Activated T-helper 17 cell treated with anti-CD3 and anti-CD28 coated beads, Interleukin-2, amount 50 U/mL, for 72 hours (primary cell): ENCODE results near the gene KIAA1217. TPM values are rescaled to one million over a fixed set of nuclear protein-coding genes. Genes with fewer than 3 reads are reported as not detected.

Experiments used
- ATAC-seq: fragments of 150-1000 bp; cut with Tn5 transposase; replicated peaks from 2 replicates; pipeline ENCODE4 v1.10.0; 2021; ENCODE audit warnings: mild to moderate bottlenecking, moderate library complexity
- H3K27ac Mint-ChIP-seq: one replicate; pipeline ENCODE4 v1.8.0; 2022; ENCODE audit warnings: mixed read lengths
- H3K27me3 Mint-ChIP-seq: one replicate; pipeline ENCODE4 v1.8.0; 2022; ENCODE audit warnings: mixed read lengths
- H3K36me3 Mint-ChIP-seq: one replicate; pipeline ENCODE4 v1.8.0; 2022; ENCODE audit warnings: low read depth, mild to moderate bottlenecking, mixed read lengths
- H3K4me1 Mint-ChIP-seq: one replicate; pipeline ENCODE4 v1.8.0; 2022; ENCODE audit warnings: mixed read lengths
- H3K4me3 Mint-ChIP-seq: one replicate; pipeline ENCODE4 v1.8.0; 2022; ENCODE audit warnings: mild to moderate bottlenecking, mixed read lengths
- H3K9me3 Mint-ChIP-seq: one replicate; pipeline ENCODE4 v1.8.0; 2022; ENCODE audit warnings: mixed read lengths
- total RNA-seq, 2 donors: library from RNA; stranded (reverse); gene quantifications; one replicate each; pipeline ENCODE4 v1.2.3, GENCODE V29; 2022

The KIAA1217 gene
- total RNA-seq, 2 donors from 2014 or later: 2.1 to 2.6 TPM

DNA sequence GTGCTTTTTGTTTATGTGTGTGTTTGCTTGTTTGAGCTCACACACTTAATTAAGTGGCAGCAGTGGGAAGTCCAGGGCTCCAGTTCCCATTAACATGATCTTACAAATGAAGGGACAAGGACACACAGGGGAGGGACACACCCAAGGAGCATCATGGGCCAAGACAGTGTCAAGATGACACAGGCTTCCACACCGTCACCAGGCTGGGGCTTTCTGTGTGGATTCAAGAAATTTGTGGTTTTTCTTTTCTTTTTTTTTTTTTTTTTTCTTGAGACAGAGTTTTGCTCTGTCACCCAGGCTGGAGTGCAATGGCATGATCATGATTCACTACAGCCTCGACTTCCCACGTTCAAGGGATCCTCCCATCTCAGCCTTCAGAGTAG is 173.6 kb downstream of the KIAA1217 start:
- Mint-ChIP-seq H3K4me3 (peak overlapping the region; percentile 66), H3K4me1 (peaks cover 6% of the 10 kb centered on the region), H3K9me3 (peaks cover 3% of the 10 kb centered on the region), H3K27ac (peak overlapping the region; percentile 89), H3K36me3 (peaks cover 10% of the 10 kb centered on the region), H3K27me3 (peaks cover 24% of the 10 kb centered on the region)
- peak; percentile 68 for ATAC-seq

DNA sequence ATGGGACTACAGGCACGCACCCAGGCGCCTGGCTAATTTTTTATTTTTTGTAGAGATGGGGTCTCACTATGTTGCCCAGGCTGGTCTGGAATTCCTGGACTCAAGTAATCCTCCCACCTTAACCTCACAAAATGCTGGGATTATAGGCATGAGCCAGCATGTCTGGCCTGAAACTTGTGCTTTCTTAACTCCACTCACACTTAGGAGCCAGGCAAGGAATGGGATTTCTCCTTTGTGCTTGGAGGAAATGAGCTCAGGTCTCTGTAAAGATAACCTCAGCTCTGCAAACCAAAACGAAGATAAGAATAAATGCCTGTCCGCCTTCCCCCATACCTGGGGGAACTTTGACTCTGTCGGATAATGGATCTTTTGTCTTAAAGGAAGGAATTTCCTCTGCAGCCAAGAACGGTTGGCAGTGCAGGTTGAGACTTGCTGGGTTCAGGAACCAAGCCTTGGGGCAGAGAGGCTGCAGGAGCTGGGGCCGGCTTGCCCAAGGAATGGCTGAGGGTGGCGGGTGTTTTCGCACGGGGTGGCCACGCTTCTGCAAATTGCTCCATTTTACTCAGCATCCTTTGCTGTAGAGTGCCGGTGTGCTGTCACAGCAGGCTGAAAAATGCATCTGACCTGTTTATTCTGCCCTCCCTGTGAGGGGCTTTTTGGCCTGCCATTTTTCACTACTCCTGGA is 174.2 kb downstream of the KIAA1217 start:
- Mint-ChIP-seq H3K27me3 (peaks cover 24% of the 10 kb centered on the region), H3K4me3 (peak overlapping the region; percentile 66), H3K9me3 (peaks cover 3% of the 10 kb centered on the region), H3K27ac (peak overlapping the region; percentile 89), H3K36me3 (peaks cover 10% of the 10 kb centered on the region), H3K4me1 (peaks cover 6% of the 10 kb centered on the region)
- peak; percentile 79 for ATAC-seq

DNA sequence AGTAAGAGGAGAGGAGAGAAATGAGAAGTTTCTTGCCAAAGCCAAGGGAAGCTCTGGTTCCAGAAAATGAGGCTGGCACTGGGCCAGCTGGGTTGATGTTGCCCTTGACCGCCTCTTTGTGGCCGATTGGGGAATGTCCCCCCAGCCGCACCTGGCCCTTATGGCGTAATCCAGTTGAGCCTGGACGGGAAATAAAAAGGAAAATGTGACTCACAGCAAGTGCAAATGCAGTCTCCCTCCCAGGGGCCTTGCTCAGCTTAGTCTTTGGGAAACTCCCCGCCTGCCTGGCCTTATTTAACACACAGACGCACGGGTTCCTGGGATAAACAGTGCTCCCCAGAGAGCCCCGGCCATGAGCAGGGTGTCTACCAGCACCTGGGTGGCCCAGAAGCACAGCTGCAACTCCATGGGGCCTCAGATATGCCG is 174.8 kb downstream of the KIAA1217 start:
- Mint-ChIP-seq H3K4me3 (peak overlapping the region; percentile 66), H3K4me1 (peaks cover 6% of the 10 kb centered on the region), H3K27ac (peak overlapping the region; percentile 89), H3K36me3 (peaks cover 10% of the 10 kb centered on the region), H3K27me3 (peaks cover 21% of the 10 kb centered on the region), H3K9me3 (peaks cover 3% of the 10 kb centered on the region)
- ATAC-seq: peak; percentile 80

DNA sequence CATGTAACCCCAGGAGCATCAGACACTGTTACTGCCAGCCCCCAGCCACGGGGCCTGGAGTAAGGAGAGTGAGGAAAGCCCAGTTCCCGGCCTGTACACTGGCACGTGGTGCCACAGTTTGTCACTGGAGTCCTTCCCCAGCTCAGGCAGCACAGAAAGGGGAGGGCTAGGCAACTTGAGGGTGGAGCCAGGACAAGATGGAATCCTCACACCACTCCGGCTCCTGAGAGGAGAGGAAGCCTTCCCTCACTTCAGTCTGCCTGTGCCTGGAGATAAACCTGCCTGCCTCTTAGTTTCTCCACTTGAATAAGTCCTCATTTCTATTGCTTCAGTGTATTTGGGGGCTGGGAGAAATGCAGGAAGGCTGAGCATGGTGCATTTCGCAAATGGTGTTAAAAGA is 176.0 kb downstream of the KIAA1217 start:
- Mint-ChIP-seq H3K9me3 (peaks cover 2% of the 10 kb centered on the region), H3K27ac (no peak overlapping the region), H3K27me3 (peaks cover 20% of the 10 kb centered on the region), H3K36me3 (peaks cover 10% of the 10 kb centered on the region), H3K4me3 (no peak overlapping the region), H3K4me1 (peaks cover 6% of the 10 kb centered on the region)
- no peak for ATAC-seq

DNA sequence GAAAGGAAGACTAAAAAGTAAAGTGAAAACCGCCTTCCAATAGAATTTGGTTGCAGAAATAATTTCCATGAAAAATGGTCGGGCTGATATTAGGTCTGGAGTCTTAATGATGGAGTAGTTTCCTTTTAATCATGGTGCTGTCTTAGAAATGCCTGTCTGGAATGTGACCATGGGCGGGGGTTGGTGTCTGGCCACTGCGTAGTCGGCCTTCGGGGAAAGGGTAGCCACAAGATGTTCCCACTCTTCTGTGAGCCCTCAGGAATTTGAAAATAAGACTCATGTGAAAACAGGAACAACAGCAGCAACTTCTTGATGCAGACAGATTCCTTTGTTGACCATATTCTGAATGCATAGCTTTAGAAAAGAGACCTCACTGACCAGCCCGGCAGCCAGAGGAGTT is 176.8 kb downstream of the KIAA1217 start:
- peaks cover 16% of the 10 kb centered on the region for H3K27me3 Mint-ChIP-seq
- no peak for ATAC-seq
- peaks cover 10% of the 10 kb centered on the region for H3K36me3 Mint-ChIP-seq
- H3K4me1 Mint-ChIP-seq: peaks cover 6% of the 10 kb centered on the region
- no peak overlapping the region for H3K4me3 Mint-ChIP-seq
- H3K27ac Mint-ChIP-seq: no peak overlapping the region
- no peaks in the 10 kb centered on the region for H3K9me3 Mint-ChIP-seq

DNA sequence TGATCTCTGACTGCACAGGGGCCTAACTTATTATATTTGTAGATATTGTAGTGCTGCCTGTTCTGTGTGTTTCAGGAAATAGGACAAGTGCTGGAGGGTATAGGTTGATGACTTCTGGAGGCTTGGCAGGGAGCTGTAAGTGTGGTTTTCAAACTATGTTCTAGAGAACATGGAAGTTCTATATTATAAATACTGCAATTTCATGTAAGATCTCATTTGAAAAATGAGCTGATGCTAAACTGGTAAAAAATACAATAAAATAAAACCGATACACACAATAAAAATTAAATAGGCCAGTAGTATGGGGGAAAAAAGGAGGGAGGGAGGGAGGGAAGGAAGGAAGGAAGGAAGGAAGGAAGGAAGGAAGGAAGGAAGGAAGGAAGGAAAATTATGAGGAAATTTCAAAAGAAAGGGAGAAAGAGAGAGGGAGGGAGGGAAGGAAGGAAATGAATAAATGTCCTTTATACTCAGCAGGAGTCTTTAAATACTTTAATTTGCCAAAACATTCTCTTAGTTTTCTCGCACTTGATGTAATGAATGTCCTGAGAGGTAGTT is 181.3 kb downstream of the KIAA1217 start:
- H3K4me3 Mint-ChIP-seq: no peak overlapping the region
- no peak overlapping the region for H3K27ac Mint-ChIP-seq
- no peak for ATAC-seq
- H3K27me3 Mint-ChIP-seq: peaks cover 8% of the 10 kb centered on the region
- H3K36me3 Mint-ChIP-seq: no peaks in the 10 kb centered on the region
- no peaks in the 10 kb centered on the region for H3K9me3 Mint-ChIP-seq
- H3K4me1 Mint-ChIP-seq: no peaks in the 10 kb centered on the region

DNA sequence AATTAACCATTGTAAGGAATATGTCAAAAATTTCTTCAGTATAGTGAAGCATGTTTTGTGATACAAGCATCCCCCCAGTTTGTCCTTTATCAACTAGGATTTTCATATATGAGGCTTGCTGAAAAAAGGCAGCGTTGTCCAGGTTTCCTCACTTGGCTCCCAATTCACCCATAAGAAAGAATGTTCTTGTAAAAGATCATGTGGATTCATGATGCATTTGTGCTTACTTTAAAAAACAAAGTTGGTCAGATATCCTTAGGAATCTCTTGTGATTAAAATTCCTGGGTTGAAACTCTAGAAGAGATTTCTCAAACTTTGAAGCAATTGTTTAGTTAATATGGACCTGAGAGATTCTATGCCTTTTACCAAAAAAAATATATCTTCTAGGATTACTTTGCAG is 181.8 kb downstream of the KIAA1217 start:
- Mint-ChIP-seq H3K4me3 (no peak overlapping the region), H3K27me3 (peaks cover 7% of the 10 kb centered on the region), H3K4me1 (no peaks in the 10 kb centered on the region), H3K27ac (no peak overlapping the region), H3K36me3 (no peaks in the 10 kb centered on the region), H3K9me3 (no peaks in the 10 kb centered on the region)
- ATAC-seq: no peak

DNA sequence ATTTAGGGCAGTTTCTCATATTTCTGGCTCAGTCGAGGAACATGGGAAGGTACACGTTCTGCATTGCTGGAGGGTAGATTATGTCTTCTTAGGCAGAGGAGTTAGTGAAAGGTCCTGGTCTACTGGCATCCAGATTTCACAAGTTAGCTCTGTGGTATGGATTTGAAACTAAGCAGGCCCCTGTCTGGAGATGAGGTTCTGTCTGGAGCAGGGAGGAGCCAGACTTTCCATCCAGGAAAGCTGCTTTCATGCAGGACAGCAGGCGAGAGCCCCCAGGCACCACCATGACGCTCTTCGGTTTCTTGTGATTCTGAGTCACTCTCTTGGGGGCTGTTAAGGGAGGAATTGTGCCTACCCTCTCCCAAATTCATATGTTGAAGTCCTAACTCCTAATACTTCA is 184.3 kb downstream of the KIAA1217 start:
- Mint-ChIP-seq H3K4me3 (no peak overlapping the region), H3K9me3 (peaks cover 4% of the 10 kb centered on the region), H3K27ac (no peak overlapping the region), H3K36me3 (no peaks in the 10 kb centered on the region), H3K4me1 (no peaks in the 10 kb centered on the region), H3K27me3 (peaks cover 15% of the 10 kb centered on the region)
- ATAC-seq: no peak

DNA sequence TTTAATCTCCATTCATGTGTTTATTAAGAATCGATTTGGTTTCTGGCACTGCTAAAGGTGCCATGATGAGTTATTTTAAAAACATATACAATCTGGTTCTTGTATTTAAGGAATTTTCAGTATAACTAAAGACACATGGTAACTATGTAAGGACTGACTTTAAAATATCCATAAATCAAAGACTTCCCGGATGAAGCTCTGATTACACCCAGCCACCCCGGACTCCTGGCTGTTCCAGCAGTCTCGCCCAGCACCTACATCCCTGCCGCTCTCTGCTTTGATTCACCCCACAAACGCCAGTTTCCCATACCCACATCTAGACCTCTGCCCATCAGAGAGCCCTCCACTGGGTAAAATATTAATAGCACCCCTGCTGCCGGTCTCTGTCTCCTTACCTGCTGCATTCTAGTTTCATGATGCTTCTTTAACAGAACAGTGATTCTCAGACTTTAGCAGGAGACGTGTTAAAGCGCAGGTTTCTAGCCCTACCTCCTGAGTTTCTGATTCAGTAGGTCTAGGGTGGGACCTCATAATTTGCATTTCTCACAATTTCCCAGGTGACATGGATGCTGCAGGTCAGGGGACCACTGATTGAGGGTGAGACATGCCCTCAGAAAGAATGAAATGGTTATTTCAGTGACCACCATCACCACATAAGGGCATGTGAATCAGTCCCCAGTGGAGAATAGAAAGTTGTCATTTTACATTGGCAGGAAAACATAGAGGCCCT is 185.7 kb downstream of the KIAA1217 start:
- H3K36me3 Mint-ChIP-seq: no peaks in the 10 kb centered on the region
- peaks cover 20% of the 10 kb centered on the region for H3K27me3 Mint-ChIP-seq
- H3K4me3 Mint-ChIP-seq: no peak overlapping the region
- ATAC-seq: peak; percentile 78
- no peaks in the 10 kb centered on the region for H3K4me1 Mint-ChIP-seq
- peaks cover 4% of the 10 kb centered on the region for H3K9me3 Mint-ChIP-seq
- H3K27ac Mint-ChIP-seq: no peak overlapping the region

DNA sequence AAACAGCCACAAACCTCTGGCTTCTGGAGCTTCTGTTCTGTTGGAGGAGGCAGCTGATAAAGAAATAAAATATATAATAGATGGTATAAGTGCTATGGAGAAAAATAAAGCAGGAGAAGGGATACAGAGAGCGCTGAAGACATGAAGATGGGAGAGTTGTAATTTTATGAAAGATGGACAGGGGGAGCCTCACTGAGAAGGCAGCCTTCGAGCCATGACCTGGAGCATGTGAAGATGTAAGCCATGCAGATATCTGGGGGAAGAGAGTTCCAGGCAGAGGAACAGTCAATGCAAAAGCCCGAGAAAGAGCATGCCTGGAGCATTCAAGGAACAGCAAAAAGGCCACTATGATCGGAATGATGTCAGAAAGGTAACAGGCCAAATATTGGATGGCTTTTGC is 187.5 kb downstream of the KIAA1217 start:
- no peak overlapping the region for H3K4me3 Mint-ChIP-seq
- H3K27ac Mint-ChIP-seq: no peak overlapping the region
- H3K4me1 Mint-ChIP-seq: no peaks in the 10 kb centered on the region
- H3K36me3 Mint-ChIP-seq: no peaks in the 10 kb centered on the region
- peaks cover 4% of the 10 kb centered on the region for H3K9me3 Mint-ChIP-seq
- no peak for ATAC-seq
- H3K27me3 Mint-ChIP-seq: peaks cover 20% of the 10 kb centered on the region

DNA sequence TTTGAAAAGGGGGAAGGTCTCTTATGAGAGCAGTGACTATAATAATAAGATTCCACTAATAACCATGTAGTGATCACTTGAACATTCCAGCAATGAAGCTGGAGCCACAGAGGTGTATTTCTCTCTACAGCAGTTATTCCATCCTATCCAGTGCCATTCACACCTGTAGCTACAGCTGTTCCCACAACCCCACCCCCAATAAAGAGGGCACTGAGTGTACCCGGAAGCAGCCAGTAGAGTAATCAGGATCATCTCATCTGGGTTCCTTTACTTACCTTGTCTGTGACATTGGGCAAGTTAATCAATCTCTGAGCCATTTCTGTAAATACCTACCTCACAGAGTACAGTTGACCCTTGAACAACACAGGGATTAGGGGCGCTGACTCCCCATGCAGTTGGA is 188.7 kb downstream of the KIAA1217 start:
- H3K9me3 Mint-ChIP-seq: peaks cover 4% of the 10 kb centered on the region
- H3K36me3 Mint-ChIP-seq: no peaks in the 10 kb centered on the region
- no peak overlapping the region for H3K27ac Mint-ChIP-seq
- H3K4me3 Mint-ChIP-seq: no peak overlapping the region
- peaks cover 20% of the 10 kb centered on the region for H3K27me3 Mint-ChIP-seq
- H3K4me1 Mint-ChIP-seq: no peaks in the 10 kb centered on the region
- ATAC-seq: no peak

DNA sequence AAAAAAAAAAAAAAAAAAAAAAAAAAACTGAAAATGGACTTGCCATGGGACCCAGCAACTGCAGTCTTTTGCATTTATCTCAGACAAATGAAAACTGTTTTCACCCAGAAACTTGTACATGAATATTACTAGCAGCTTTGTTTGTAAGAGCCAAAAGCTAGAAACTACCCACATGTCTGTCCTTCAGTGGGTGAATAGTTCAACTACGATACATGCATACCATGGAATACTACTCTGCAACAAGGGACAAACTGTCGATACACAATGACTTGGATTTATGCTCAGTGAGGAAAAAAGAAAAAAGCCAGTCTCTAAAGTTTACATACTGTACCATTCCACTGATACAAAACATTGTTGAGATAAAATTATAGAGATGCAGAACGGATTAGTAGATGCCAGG is 195.6 kb downstream of the KIAA1217 start:
- Mint-ChIP-seq H3K4me1 (no peaks in the 10 kb centered on the region), H3K4me3 (no peak overlapping the region), H3K36me3 (no peaks in the 10 kb centered on the region), H3K9me3 (no peaks in the 10 kb centered on the region), H3K27me3 (no peaks in the 10 kb centered on the region), H3K27ac (no peak overlapping the region)
- ATAC-seq: no peak

DNA sequence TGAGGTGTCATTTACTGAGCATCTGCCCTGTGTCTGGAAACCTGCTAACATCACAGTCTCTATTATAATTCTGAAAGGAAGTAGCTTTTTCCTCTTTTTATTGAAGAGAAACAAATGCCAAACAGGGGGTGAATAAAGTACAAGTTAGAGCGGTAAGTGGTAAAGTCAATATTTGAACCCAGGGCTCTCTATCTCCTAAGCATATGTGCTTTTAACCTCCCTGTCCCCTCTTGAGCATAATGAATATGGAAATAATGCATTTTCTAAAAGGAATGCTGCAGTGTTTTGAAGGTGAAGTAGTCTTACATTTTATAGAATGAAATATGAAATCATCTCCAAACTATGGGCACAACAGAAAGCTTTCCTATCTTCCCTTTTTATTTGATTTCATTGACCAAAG is 196.7 kb downstream of the KIAA1217 start:
- ATAC-seq: no peak
- Mint-ChIP-seq H3K9me3 (no peaks in the 10 kb centered on the region), H3K36me3 (no peaks in the 10 kb centered on the region), H3K27me3 (no peaks in the 10 kb centered on the region), H3K4me1 (no peaks in the 10 kb centered on the region), H3K27ac (no peak overlapping the region), H3K4me3 (no peak overlapping the region)

DNA sequence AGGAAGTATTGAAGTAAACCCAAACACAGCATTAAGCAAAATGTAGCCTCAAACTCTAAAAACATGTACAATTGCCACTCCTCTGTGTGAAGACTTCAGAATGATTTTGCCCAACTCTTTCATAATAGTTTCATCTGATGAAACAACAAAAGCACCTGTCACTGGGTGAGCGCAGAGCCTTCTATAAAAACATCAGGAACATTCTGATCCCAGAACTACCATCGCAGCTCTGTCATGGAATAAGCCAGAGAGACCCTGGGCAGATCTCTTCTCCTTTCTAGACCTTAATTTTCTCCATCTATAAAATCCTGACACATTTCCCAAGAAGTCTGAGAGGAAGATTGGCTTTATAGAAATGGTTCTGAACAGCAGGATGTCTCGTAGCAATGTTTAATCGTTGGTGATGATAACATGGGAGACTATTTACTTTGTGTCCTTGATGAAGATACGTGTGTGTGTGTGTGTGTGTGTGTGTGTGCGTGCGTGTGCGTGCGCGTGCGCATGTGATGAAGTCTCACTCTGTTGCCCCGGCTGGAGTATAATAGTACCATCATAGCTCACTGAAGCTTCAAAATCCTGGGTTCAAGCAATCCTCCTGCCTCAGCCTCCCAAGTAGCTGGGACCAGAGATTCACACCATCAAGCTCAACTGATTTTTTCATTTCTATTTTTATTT is 198.0 kb downstream of the KIAA1217 start:
- Mint-ChIP-seq H3K9me3 (no peaks in the 10 kb centered on the region), H3K4me1 (no peaks in the 10 kb centered on the region), H3K36me3 (no peaks in the 10 kb centered on the region), H3K27ac (no peak overlapping the region), H3K27me3 (no peaks in the 10 kb centered on the region), H3K4me3 (no peak overlapping the region)
- ATAC-seq: no peak

DNA sequence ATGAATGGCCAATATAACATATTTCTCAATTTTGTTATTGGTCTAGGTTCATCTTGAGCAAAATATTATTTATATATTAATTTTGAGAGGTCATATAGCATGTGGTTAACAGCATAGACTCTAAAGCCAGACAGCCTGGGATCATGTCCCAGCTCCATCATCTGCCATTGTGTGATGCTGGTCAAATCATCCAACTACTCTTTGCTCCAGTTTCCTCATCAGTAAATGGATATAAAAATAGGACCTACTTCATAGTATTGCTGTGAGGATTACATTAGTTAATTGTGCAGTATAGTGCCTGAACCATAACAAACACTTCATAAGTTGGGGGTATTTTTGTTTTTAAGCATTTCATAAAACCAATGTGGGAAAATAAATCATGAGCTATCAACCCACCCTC is 199.0 kb downstream of the KIAA1217 start:
- Mint-ChIP-seq H3K36me3 (no peaks in the 10 kb centered on the region), H3K27me3 (no peaks in the 10 kb centered on the region), H3K4me1 (no peaks in the 10 kb centered on the region), H3K4me3 (no peak overlapping the region), H3K27ac (no peak overlapping the region), H3K9me3 (no peaks in the 10 kb centered on the region)
- ATAC-seq: no peak
